Activated CD4-positive, CD25-positive, alpha-beta regulatory T cell treated with anti-CD3 and anti-CD28 coated beads, Interleukin-2, amount 50 U/mL, for 16 hours (primary cell): ENCODE data around the gene FUCA1.
"Not testable (repeated sequence)": the region's sequence is repeated elsewhere in the genome, so short reads cannot be mapped to it uniquely, and the experiment has no call there.

Experiments used
- DNase-seq: peaks from one replicate; pipeline ENCODE4 v3.0.0-alpha.2; 2020; ENCODE audit warnings: low read depth, low spot score

FUCA1 gene

DNA sequence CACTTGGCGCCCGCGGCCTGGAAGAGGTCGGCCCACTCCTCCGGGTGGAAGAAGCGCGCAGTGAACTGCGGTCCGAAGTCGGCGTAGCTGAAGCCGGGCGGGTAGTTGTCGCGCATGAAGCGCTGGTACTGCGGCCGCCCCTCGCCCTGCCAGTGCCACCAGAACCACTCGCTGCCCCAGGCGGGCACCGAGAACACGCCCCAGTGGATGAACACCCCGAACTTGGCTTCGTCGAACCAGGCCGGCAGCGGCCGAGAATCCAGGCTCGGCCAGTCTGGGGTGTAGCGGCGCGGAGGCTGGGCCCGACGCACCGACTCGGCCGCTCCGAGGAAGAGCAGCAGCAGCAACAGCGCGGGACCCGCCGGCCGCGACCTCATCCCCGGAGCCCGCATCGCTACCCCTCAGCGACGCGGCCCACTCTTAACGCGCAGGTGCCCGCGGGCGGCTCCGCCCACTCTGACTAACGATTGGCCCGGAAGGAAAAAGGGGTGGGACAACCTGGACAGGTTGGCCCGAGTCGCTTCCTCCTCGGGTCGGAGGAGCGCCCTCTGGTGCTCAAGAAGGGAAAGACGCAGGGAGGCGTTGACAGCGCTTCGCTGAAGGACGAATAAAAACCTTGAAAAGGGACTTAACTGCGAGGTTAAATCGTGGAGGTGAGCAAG lies at the start of gene FUCA1:
Gene FUCA1 (minus strand): TSS at position 396 of the 662 bp plus-strand sequence. CDS start 4 bp downstream, at position 392.
- peak; percentile 92 for DNase-seq

DNA sequence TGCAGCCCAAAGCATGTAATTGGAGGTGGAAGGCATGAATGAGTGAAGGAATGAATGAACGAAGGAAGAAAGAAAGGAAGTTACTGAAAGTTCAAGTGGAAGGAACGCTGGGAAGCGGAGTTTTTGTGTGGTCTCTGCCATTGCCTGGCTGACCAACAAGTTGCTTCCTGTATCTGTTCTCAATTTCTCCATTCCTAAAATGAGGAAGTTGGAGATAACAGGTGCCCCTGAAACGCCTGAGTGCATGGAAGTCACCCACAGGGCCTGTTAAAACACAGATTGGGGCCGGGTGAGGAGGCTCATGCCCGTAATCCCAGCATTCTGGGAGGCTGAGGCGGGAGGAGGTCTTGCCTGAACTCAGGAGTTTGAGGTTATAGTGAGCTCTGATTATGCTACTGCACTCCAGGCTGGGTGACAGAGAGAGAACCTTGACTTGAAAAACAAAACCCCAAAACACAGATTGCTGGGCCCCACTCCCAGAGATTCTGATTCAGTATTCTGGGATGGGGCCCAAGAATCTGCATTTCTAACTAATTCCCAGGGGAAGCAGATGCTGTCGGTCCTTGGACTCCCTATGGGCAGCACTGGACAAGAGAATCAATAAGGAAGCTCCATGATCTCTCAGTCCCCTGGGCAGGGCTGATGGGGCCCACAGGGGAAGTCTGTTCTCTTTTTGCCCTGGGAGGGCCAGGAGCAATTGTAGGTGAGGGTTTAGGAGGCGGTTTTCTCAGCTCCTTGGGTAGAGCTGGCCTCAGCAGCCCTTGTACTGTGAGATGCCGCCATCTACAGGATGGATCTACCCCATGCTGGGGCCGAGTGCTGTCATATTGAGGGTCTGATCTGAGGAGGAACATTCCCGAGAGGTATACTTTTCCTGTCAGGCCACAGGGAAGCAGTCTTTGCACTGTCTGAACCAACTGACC lies 48.4 kb upstream of the FUCA1 start:
- peak; percentile 7 for DNase-seq

DNA sequence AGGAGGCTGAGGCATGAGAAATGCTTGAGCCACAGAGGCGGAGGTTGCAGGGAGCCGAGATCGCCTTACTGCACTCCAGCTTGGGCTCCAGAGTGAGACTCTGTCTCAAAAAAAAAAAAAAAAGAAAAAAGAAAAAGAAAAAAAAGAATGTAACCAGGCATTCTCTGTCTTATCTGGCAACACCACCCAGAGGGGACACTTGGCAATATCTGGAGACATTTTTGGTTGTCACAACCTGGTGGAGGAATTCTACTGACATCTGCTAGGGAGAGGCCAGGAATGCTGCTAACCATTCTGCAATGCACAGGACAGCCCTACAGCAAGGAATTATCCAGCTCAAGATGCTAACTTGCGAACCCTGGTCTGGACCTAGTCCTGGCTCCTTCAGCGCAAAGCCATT lies 47.4 kb upstream of the FUCA1 start:
- DNase-seq: no peak

DNA sequence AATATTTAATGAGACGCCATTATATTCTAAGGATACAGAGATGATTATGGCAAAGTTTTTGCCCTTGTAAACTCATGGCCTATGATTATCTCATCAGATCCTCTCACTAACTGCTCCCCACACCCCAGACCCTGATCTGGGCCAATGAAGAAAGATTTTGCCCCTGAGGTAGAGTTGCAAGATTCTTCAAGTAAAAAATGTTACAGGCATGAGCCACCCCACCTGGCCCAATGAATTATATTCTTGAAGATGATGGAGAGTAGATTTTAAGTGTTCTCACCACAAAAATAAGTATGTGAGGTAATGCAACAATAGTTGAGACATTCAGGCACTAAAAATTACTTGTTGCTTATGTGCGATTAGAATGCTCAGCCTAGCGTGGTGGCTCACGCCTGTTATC lies 46.8 kb upstream of the FUCA1 start:
- DNase-seq: no peak

DNA sequence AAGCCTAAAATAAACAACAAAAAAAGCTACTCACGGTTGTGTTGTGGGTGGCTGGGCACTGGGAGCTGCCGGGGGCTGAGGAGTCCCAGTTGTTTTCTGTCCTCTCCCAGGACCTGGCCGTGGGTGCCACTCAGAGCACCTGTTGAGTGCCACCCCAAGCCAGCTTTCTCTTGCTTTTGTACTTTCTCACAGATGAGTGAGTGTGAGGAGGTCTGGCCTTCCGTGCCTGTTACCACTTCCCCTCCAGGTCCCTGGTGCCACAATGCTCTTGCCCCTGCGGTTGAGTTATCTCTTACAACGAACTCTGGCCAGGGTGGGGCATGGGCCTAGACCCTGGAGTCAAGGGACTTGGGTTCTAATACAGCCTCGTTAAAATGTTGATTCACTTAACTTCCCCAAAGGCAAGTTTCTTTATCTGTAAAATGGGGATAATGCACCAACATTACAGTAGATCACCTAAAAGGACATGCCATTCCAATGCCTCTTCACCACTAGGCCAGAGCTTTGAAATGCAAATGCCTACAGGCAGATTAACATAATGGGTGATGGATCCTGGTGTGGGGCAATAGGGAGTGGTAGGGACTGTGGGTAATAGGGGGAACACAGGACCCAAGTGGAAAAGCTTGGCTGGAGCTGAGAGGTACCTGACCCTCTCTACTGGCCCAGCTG lies 45.3 kb upstream of the FUCA1 start, which contains the start of gene CNR2:
Gene CNR2 (minus strand): TSS at position 151 of the 669 bp plus-strand sequence. CDS start 37,745 bp downstream, outside the sequence.
- no peak for DNase-seq

DNA sequence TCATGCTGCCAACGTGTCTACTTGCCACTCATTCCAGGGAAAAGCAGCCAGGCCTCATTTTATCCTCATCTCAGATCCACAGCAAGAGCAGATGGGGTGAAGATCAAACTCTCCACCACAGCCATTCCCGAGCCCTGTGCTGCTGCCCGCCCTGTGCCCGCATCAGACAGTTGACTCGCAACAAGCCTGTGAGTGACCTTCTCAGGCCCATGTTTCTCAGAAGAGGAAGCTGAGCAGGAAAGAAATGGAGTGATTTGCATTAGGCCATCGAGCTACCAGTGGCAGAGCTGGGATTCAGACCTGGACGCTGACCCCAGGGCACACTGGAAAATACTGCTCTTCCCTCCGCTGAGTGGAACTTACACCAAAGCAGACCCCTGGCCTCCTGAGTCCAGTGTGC lies 43.8 kb upstream of the FUCA1 start:
- no peak for DNase-seq

DNA sequence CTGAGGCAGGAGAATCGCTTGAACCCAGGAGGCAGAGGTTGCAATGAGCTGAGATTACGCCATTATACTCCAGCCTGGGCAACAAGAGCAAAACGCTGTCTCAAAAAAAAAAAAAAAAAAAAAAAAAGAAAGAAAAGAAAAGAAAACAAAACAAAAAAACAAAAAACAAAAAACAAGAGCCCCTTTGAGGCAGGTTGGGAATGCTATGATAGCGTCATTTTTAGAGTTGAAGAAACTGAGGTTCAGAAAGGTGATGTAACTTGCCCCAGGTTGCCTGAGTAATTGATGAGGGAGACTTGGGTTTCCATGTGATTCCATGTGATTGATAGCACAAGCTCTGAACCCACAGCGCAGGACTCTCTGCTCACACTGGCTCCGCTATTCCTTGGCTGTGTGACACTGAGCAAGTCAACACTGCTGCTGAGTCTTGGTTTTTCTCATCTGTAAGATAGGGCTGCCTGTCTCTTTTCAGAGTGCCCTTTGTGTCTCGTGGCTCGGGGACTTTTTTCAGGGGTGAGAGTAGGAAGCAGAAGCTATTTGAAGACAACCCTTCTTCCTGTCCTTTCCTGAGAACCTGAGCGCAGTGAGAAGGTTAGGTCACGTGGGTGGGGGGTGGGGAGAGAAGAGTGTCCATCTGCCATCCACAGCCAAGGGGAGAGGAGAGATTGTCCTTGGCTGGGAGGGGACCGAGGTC lies 42.6 kb upstream of the FUCA1 start:
- DNase-seq: no peak

DNA sequence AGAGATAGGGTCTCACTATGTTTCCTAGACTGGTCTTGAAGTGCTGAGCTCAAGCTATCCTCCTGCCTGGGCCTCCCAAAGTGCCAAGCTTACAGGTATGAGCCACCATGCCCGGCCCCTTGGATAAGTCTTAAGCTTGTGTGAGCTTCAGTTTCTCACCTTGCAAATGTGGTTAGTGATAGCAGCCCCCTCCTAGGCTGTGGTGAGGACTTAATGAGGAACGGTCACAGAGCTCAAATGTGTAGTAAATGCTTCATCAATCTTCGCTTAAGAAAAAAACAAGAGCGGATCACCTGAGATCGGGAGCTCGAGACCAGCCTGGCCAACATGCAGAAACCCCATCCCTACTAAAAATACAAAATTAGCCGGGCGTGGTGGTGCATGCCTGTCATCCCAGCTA lies 42.1 kb upstream of the FUCA1 start:
- no peak for DNase-seq

DNA sequence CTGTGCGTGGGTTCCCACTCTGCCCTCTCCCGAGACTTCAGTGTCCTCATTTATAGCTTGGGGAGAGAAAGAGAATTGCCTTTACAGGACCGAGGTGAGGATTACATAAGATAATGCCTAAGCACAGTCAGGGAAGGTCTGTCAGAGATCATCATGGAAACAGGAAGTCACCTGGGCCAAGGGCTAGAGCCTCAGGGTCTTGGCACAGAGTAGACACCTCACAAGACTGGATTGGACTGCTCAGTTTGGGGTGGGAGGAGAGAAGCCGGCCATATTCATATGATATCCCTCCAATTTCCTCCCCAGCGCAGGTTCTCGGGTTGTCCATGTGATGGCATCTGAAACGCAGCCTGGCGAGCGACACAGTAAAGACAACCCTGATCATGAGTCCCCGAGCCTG lies 41.3 kb upstream of the FUCA1 start:
- DNase-seq: no peak

DNA sequence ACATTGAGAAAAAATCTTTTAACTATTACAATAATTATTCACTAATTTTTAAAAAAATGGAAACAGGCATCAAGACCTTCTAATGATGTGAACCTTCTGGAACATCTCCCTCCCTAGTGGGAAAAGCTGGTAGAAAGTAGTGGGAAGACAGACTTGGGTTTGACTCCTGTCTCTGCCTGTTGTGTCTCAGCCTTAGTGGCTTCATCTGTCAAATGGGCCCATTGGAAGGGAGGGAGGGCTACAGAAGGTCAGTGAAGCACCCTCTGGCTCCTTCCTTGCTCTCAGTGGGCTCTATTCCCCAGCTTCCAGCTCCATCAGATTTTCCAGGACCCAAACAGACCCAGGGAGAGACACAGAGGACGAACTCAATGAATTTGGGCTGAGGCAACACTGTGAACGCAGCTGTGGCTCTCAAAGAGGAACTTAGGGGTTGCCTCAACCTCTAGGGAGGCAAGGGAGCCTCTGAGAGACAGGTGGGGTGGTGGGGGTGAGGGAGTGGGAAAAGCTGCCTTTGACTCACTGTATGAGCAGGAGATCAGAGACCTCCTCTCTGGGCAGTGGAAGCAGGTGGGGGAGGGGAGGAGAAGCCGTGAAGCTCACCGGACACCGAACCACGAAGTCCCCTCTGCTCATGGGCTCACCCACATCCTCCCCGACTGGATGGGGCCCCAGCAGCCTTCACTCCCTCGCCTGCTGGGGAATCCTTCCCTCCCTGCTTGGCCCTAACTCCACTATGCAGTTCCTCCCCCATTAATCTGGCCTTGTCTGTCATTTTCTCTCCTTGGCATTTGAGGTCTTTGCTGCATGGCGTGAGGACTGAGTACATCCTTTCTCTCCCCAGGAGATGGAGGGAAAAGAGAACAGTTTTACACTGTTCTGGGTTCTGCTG lies 40.6 kb upstream of the FUCA1 start:
- DNase-seq: no peak

DNA sequence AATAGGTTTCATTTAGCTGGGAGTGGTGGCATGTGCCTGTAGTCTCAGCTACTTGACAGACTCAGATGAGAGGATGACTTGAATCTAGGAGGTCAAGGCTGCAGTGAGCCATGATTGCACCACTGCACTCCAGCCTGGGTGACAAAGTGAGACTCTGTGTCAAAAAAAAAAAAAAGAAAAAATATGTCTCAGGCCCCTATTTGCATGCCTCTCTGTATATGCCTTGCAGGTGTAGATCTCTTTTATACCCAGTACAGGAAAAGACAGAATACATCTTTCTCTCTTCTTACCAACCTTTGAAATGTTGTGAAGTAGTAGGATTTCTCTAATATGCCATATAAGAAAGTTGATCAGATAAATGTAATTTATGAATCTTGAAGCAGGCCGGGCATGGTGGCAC lies 38.6 kb upstream of the FUCA1 start:
- no peak for DNase-seq

DNA sequence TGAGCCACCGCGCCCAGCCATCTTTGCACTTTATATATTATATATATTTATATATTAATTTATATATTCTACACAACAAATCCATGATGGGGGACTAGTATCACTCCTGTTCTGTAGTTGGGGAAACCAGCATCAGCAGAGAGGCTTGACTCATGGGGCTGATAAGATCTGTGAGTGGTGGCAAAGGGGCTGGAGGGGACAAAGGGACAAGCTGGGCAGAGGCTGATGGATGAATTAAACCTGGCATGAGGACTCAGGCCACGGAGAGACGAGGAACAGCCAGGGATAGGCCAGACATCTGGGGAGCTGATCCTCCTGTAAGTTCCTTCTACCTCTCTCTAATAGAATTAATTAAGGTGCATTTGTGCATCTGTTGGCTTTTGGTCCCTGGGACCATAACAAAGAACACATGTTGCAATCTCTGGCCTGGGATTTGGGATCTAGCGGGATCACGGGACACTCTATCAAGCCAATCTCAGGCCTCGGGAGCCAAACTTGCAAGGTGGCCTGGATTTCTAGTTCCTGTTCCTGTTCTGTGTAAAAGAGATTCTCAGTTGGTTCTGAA lies 37.5 kb upstream of the FUCA1 start:
- no peak for DNase-seq

DNA sequence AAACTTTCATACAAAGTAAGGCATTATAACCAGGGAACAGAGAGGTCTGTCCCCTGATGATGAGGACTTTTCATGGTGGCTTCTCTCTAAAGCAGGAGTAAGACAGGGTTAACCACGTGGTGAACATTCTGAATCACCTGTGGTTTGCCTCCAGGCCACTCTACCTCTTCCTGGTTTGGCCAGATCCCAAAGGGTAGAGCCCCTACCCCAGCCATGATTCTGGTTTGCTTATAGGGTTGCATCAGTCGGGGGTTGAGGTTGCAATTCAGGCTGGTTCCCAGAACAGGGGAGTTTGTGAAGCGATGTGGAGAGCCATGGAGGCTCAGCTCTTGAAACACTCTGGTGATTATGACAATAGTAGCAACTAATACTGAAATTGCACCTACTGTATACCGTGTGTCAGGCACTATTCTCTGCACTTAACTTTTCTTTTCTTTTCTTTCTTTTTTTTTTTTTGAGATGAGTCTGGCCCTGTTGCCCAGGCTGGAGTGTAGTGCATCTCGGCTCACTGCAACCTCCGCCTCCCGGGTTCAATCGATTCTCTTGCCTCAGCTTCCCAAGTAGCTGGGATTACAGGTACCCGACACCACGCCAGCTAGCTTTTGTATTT lies 36.8 kb upstream of the FUCA1 start:
- no peak for DNase-seq

DNA sequence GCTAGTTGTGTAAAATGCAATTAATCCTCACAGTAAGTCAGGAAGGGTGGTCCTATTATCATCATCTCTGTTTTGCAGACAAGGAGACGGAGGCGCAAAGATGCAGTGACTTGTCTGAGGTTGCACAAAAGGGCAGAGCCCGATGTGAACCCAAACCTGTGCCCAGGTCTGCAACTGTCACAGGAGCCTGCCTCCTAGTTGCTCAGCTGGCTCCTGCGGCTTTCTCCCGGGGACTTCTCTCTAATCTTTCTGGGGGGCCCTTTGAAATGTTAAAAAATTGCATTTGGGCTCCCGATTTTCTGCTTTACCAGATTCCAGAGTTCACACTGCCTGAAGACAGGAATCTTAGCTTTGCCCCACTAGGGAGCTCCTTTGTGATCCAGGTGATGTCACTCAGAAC lies 35.7 kb upstream of the FUCA1 start:
- DNase-seq: no peak

DNA sequence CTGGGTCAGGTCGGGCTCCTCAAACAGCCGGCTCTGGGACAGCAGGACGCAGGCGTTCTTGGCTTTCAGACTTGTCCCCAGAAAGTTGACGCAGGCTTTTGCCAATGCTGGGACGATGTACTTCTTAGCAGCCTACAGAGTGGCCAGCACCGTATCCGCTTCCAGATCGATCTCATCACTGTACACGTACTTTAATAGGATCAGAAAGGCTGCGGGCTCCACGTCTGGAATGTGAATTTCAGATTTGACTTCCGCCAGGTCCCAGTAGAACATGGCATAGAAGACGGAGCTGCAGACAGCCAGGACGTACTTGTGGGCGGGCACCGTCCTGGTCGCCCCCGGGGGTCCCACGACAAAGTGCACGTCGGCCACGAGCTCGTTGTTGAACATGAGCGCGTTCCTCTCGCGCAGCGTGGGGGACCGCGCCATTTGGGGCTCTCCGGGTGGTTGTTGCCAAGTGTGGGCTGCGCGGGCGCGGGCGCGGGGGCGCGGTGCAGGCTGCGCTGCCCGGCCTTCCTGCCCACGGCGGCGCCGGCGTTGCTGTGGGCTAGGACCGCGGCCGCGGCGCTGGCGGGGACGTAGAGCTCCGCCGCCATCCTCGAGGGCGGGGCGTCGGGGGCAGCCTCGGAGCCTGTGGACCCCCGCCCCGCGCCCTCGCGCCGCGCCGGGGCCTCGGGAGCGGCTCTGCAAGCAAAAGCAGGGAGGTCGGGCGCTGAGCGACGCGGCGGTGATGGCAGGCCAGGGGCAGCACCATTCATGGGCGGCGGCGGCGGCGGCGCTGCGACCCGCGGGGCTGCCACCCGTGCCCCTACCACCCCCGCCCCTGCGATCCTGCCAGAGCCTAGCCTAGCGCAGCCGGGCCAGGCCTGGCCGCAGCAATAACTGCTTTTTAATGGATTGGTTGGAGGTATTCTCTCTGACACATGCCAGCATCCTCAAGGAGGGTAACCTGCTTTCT lies 34.5 kb upstream of the FUCA1 start:
- DNase-seq: no peak

DNA sequence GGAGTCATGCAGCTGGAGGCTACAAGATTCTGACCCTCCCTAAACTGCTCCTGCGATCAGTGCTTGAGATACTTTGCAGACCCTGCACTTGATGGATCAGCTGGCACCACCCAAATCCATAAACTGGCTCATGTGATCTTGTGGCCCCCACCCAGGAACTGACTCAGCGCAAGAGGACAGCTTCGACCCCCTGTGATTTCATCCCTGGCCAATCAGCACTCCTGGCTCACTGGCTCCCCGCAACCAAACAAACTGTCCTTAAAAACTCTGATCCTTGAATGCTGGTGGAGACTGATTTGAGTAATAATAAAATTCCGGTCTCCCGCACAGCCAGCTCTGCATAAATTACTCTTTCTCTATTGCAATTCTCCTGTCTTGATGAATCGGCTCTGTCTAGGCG lies 31.9 kb upstream of the FUCA1 start:
- DNase-seq: not testable (repeated sequence)

DNA sequence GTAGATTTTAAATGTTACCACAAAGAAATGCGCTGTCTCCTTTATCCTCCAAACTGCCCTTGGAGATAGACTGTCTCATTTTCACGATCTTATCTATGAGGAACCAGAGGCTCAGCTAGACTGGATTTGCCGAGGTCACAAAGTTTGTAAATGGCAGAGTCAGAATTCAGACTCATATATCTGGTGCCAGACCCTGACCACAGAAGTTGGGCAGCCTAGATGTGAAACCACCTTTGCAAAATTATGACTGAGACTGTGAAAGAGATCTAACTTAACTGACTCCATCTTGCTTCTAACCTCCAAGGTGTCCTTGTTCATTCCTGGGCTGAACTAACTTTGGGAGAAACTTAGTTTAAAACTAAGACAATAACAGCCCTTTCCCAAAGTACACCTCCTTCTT lies 31.0 kb upstream of the FUCA1 start:
- DNase-seq: no peak

DNA sequence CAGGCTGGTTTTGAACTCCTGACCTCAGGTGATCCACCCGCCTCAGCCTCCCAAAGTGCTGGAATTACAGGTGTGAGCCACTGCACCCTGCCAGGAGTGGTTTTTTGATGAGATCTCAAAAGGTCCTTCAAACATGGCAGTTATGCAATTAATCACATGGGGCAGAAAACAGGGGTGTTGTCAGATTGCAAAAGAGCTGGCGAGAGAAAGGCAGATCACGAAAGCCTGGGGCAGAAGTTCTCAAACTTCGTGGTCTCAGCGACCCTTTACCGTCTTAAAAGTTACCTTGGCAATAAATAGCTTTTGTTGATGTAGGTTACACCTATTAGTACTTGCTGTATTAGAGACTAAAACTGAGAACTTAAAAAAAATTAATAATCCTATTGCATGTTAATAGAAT lies 29.0 kb upstream of the FUCA1 start:
- DNase-seq: no peak

DNA sequence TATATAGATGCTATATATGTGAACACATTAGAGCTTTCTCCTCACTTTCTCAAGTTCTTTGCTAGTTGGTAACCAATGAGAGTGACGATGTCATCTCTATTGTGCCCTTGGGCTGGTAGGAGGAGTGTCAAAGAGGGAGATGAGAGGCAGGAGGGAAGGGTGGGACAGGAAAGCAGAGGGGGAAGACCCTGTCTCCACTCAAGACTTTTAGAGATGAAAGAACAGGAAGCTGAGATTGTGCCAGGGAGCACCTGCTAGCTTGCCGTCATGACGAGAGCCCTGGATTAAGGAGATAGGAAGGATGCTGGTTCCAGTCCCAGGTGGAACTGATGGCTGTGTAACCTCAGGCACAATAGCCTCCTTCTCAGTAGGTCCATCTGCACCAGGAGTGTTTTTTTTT lies 28.4 kb upstream of the FUCA1 start:
- DNase-seq: no peak
